ENCODE results near the gene RNF169.
"Not testable (repeated sequence)": the region's sequence is repeated elsewhere in the genome, so short reads cannot be mapped to it uniquely, and the experiment has no call there.

RNF169 gene

DNA sequence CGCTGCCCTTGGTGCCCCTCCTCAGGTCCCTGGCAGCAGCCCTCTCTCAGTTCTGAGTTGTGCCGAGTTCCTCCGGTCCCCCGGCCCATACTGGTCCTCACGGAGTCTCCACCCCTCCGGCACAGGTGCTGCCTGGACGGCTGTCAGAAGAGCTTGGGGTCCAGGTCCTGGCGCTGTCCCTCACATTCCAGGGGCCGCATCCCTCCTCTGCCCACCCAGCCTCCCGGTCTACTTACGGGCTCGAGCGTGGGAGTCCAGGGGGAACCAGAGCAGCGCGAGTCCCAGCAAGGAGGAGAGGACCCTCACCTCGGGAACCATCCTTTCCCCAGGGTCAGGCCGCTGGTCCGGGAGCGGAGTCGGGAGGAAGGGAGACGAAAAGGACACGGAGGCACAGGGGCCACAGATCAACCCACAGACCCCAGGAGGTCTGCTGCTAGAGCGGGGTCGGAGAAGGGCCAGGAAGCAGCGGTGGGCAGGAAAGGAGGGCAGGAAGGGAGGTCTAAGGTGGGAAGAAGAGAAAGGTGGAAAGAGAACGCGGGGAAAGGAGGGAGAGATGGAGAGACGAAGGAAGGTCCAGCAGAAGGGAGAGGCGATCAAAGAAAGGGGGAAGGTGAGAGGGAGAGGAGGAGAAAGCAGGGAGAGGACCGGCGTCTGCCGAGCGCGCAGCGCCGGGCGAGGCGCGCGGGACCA, 17.9 kb upstream of the RNF169 start:
- no peak for DNase-seq

DNA sequence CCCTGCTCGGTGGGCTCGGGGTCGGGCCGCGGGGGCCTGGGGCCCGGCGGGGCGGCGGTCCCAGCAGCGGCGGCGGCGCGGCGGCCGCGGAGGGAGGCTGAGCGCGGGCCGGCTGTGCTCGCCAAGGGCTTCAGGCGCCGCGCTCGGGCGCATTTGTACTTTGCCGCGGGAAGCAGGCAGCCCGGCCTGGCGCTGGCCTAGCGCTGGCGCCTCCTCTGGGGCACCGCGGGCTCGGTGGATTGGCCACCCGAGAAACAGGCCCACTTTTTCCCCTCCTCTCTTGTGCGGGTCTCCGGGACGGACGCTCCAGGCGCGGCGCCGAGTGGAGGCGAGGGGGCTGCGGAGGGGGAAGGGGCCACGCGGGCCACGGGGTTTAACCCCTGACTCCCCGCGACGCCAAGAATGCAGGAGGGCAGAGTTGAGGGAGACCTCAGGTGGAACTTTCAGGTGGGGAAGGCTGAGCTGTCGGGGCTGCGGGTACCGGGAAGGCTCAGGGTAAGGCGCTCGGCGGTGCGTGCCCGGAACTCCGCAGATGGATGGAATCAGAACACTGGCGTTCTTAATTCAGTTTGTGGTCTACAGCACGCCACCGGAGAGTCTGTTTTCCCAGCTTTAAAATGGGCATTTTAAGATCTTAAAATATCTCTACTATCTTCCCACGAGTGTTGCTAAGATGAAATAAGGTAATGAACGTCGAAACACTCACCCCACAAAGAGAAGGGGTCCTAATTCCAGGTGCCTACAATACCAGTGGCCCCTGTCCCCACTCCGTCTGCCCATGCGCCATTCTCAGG, 17.2 kb upstream of the RNF169 start, which contains the start of gene CHRDL2:
TSS of gene CHRDL2 (minus strand) at position 126 of the 794 bp plus-strand sequence. CDS start 538 bp downstream, outside the sequence.
- DNase-seq, result no peak

DNA sequence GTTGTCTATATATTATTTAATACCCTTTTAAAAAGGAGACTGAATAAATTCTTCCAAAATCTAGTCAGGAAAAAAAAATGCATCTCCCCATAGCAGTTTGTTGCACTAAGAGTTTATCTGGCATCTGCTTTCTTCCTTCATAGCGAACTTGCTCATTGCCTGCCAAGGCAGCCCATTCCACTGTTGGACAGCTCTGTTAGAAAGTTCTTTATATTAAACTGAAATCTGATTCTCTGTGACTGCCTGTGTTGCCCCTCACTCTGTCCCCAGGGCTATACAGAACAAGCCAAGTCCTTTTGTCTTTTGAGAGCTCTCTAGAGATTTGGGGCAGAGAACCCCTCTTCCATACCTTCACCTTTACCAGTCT, 14.1 kb upstream of the RNF169 start:
- DNase-seq, result no peak

DNA sequence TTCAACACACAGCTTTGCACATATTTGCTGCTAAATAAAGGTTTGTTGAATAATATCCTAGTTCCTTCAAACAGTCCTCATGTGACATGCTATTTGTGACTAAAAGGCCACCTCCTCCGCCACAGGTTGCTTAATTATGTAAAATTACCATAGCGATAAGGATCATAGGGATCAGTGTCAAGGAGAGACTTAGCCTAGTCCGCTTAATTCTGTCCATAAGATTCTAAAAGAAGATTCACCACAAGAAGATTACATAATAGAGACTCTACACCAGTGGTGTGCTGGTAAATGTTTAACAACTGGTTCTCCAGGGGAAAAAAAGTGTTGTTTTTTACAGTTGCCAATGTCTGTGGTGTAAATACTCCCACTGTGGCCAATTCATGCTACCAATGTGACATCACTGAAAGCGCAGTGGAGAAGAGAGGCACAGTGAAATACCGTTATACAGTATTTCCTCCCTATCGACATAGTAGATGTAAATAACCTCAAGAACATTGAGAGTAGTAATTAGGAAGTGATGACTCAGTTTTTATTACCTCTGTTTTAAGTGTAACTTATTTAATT, 13.2 kb upstream of the RNF169 start:
- peak; percentile 17 for DNase-seq

DNA sequence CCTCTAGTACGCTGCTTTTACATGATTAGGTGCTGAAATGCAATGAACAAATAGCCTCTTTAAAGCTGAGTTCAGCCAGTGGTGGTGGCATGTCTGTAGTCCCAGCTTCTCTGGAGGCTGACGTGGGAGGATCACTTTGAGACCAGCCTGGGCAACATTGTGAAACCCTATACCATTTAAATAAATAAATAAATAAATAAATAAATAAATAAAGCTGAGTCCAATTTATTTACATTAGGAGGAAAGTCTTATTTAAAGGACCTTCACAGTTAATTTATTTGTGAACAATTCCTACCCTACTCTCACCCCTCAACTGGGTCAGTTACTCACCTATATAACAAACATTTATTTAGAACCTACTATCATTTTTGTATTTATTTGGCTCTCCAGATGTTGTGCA, 12.6 kb upstream of the RNF169 start:
- DNase-seq, result no peak

DNA sequence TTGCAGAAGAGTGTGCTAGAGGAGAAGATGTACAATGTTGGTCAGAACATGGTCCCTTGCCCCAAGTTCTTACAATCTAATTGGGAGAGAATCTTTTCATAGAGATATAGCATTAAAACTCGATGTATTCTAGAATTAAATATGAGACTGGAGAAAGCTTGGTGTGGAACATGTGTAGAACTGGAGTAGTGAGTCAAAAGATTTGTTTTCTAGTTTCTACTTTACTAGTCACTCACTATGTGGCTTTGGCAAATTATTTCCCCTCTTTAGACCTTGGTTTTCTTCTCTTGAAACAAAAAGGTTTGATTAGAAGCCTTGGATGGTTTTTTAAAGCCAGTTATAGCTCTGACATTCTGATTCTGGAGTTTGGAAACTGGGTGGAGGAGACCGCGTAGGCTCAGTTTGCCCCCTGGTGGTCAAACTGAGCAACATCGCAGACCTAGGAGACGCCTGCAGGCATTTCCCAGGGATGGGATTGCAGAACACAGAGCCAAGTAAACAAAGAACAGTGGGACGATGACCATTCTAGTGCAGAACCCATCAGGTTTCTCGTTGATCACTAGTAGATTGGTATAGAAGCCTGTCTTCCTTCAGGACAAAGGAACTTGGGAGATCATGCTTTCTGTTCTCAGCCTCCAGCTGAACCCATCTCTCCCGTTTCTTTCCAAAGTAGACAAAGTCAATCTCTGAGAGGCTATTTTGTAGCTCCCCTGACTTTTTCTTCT, 8.9 kb upstream of the RNF169 start:
- peak; percentile 52 for DNase-seq

DNA sequence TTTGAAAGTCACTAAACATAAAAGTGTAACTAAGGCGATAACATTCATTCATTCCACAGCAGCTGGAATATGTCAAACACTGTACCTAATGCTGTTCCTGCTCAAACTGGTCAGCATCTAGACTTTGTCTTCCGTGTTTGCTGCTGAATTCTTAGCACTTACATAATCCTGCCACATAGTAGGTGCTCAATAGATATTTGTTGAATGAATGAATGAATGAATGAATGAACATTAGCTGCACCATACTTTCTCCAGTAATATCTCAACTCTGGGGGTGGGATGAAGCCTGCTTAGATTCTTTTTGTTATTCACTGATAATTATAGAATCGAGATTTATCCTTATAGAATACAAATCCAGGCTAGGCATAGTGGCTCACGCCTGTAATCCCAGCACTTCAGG, 6.6 kb upstream of the RNF169 start:
- DNase-seq, result no peak

DNA sequence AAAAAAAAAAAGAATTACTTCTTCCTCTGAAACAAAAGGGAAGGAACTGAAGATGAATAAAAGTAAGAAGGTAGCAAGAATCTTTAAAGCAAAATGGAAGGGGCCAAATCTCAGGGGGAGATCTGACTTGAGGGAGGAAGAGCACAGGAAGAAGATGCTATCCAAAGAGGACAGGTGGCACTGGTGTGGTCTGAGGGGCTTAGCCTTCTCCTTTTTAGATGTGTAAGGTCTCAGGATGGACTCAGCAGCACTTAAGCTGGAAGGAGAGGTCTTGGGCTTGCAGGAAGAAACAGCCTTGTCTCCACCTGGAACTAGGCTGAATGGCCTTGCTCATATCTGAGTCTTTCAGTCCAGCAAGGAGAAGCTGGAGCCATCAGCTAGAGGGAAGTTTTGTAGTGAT, 5.0 kb upstream of the RNF169 start:
- no peak for DNase-seq

DNA sequence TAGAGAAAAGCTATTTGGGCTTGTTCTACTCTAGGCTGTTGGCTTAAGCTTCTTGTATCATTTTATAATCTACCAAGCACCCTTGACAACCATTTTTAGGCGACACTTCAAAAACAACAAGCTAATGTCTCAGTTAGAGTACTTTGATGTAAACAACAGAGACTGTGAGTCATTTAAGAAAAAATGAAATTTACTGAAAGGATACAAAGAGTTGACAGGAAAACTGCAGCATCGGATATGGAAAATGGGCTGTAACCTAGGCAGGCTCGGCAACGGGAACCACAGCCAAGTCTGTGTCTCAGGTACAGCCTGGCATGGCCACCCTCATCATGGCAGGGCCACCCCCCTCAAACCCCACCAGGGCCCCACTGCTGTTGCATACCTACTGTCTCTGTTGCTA, 4.4 kb upstream of the RNF169 start:
- no peak for DNase-seq

DNA sequence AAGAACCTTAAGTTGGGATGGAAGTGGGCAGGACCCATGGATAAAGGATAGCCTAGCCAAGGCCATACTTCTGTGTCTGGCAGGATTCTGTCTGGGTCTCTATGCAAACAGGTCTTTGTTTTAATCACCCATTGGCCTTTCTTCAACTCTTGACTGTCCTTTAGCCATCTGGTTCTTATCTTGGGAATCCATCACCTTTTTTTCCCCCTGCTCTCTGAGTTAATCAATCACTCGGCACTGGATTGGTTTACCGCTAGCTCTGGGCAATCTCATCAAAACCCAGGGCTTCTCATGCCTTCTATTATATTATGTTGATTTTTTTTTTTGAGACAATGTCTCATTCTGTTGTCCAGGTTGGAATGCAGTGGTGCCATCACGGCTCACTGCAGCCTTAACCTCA, 1.8 kb upstream of the RNF169 start:
- DNase-seq, result no peak

DNA sequence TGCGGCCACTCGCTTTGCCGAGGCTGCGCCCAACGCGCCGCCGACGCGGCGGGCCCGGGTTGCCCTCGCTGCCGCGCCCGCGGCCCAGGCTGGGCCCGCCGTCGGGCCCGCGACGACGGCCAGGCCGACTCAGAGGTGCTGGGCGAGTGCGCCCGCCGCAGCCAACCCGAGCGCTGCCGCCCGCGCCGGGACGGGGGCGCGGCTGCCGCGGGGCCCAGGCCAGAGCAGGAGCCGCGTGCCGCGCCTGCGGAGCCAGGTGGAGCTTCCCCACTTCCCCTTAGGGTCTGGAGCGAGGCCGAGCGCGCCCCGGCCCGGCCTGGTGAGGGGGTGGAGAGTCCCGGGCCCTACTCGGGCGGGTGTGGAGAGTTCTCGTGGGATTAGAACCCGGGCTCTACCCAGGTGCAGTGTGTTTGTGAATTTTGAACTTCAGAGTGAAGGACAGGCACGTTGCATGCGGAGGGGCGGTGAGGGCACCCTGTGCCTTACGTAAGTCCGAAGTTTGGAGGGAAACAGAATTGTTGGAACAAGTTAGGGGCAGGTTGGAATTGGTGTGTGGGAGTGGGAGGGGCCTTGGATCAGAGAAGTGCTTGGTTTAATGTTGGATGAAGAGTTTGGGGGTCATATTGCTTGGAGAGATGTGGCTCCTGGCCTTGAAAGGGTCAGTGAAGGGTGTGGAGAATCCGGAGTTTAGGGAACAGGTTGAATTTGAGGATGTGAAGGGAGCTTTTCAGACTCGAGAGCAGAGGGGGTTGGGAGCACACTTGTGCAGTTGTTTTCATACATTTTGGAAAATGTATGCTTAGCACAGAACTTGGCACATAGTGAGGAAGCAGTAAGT, 697 bp downstream of the RNF169 start:
- peak; percentile 48 for DNase-seq

DNA sequence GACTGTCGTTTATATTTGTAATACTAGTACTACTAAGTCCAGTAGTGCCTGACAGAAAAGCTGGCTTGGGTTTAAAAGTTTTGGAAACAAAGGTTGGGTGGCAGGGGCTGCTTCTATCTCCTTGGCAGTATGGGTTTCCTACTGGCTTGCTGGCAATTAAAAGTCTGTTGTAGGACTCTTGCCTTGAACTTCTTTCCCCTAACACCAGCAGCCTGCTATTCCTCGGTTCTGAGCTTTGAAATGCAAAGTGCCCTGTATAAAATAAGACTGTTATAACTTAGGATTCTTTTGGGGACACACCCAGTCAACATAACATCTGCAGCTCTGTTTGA, 1.3 kb downstream of the RNF169 start:
- no peak for DNase-seq

DNA sequence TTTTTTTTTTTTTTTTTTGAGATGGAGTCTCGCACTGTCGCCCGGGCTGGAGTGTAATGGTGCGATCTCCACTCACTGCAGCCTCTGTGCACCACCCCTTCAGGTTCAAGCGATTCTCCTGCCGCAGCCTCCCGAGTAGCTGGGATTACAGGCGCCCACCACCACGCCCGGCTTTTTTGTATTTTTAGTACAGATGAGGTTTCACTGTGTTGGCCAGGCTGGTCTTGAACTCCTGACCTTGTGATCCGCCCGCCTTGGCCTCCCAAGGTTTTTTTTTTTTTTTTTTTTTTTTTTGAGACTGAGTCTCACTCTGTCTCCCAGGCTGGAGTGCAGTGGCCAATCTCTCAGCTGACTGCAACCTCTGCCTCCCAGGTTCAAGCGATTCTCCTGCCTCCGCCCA, 1.9 kb downstream of the RNF169 start:
- DNase-seq, result not testable (repeated sequence)

DNA sequence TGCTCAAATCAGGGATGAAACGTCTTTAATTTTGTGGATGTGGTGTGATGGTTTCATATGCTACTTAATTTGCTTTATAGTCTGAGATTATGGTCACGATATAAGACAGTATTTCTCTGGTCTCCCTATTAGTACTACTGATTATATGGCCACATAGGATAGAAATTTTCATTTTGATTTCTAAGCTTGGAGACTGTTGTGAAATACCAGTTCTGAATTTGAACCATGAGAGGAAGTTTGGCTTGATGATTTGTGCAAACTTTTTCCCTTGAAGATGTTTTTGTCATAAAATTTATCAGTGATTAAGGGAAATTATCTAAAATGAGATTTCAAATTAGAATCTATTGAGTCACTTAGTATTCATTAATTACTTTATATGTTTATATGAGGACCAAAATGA, 2.7 kb downstream of the RNF169 start:
- no peak for DNase-seq

DNA sequence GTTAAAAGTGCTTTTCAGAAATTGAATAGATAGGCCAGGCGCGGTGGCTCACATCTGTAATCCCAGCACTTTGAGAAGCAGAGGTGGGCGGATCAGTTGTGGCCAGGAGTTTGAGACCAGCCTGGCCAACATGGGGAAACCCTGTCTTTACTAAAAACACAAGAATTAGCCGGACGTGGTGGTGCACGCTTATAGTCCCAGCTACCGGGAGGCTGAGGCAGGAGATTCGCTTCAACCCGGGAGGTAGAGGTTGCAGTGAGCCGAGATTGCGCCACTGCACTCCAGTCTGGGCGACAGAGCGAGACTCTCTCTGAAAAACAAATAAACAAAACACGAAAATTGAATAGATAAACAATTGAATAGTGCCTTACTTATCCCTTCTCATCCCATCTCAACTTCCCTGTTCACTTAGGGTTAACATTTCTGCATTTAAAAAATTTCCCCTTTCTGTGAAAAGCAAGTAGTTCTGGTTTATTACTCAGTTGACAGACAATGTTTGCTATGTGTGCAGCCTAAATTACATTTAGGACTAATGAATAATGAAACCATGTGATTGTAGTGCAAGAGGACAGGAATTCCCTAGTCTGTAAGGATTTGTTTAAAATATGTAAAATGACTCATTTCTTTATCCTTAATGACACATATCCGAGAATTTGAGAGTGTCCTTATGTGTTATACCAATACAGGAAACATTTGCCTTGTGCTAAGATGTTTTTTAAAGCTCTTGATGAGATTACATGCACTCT, 6.0 kb downstream of the RNF169 start:
- DNase-seq, result no peak

DNA sequence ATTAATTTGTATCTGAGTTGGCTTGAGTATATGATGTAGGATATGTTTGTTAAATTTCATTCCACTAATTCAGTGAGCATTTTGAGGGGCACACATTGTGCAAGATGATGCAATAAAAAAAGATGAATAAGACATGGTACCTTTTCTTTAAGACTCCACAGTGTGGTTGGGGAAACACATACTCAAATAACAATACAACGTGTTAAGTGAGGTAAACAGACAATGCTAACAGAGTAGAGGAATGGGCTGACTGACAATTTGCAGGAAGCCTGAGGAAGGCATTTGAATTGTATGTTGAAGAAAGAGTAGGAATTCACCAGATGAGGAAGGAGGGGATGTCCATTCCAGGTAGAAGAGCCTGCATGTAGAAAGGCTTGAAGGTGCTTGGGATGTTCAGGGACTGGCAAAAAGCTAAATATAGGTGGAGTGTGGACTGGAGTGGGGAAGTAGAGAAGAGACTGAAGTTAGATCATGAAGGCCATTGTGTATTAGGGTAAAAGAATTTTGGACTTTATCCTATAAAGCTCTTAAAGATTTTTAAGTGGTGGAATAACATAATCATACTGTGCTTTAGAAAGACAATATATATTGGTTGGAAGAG, 6.8 kb downstream of the RNF169 start:
- DNase-seq, result no peak

DNA sequence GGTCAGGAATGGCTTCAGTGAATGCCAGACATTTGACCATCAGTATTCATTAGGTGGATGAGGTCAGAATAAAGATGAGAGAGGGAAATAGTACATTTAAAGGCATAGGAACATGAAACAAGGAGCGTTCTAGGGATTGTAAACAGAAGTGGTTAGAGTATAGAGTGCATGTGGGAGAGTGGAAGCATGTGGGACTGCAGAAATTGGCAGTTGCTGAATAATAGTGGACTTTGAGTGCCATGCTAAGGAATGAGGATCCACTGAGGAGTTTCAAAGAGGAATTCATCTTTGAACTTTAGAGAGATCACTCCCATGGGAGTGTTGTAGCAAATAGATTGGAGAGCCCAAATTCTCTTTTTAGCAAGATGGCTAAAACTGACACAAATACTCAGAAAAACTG, 7.9 kb downstream of the RNF169 start:
- no peak for DNase-seq

DNA sequence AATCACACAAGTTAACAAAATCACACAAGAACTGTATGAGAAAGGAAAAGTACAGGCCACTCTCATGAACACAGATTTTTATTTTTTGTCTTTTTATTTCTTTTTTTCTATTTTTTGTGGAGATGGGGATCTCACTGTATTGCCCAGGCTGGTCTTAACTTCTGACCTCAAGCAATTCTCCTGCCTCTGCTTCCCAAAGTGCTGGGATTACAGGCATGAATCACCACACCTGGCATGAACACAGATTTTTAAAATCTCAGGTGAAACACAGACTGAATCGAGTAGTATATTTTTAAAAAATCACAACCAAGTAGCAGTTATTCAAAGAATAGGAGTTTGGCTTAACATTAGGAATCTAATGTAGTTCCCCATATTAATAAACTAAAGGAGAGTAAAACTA, 18.3 kb downstream of the RNF169 start:
- no peak for DNase-seq

DNA sequence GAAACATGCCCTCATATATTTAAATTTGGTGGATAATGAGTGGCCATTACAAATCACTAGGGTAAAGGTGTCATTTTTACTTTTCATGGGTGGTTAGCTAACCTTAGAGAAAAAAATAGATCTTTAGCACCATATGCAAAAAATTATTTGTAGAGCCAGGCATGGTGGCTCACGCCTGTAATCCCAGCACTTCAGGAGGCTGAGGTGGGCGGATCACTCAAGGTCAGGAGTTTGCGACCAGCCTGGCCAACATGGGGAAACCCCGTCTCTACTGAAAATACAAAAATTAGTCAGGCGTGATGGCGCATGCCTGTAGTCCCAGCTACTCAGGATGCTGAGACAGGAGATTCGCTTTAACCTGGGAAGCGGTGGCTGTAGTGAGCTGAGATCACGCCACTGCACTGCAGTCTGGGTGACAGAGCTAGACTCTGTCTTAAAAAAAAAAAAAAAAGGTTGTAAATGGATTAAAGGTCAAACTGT, 19.6 kb downstream of the RNF169 start:
- peak; percentile 22 for DNase-seq

DNA sequence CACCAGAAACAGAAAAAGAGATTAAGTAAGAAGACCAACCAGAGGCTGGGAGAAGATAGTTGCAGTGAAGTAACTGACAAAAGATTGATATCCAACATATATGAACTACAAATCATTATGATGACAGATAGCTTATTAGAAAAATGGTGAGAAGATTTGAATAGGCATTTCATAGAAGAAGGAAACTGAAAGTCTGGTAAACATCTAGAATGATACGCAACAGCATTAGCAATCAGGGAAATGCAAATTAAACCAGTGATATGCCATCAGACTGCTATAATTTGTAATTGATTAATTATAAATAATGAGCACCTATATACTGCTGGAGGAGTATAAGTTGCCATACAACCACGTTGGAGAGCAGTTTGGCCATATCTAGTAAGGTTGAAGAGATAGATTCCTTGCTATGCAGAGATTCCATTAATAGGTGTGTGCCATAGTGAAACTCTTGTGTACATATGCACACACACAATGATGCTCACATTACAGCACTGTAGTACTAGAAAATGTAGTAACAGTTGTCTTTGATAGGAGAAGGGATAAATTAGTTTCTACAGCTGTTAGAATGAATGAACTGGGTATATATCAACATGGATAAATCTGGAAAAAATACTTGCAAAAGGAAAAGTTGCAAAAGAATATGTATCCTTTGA, 20.5 kb downstream of the RNF169 start:
- DNase-seq, result no peak

DNA sequence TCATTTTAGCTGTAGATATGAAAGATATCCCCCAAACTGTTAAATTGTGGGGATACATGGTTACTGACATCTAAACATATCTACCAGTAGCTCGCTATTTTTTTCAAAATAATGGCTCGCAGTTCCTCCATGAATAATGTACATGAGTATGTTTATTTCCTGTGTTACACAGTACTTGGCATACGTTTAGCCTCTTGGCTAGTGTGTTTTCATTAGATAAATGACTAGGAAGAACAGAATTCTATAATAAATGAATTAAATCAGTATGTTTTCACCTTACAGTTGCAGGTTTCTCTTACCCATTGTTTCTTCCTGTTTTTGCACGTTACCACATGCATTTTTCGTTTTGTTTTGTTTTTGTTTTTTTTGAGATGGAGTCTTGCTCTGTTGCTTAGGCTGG, 21.8 kb downstream of the RNF169 start:
- DNase-seq, result no peak
